Measurements from ENCODE around the gene MALT1. TPM values are rescaled to one million over a fixed set of nuclear protein-coding genes. Genes with fewer than 3 reads are reported as not detected.
A peak's percentile ranks its signal among the peaks of the same experiment; 100 is the strongest.
"Not testable (repeated sequence)": the region's sequence is repeated elsewhere in the genome, so short reads cannot be mapped to it uniquely, and the experiment has no call there.

MALT1 gene
- total RNA-seq, 1 donor from 2014 or later, result 28.4 TPM

GRCh38 chr18:58772161-58772560, 100.9 kb downstream of the MALT1 start:
- Histone ChIP-seq H3K27ac (no peak overlapping the region), H3K36me3 (no peaks in the 10 kb centered on the region), H3K4me1 (peaks cover 7% of the 10 kb centered on the region), H3K9me3 (ENCODE audit: low read depth) (no peaks in the 10 kb centered on the region), H3F3A (ENCODE audit: low read depth) (peaks cover 2% of the 10 kb centered on the region), H3K4me3 (no peak overlapping the region), H3K79me2 (ENCODE audit: low read depth) (no peaks in the 10 kb centered on the region), H4K20me1 (ENCODE audit: low read depth) (no peaks in the 10 kb centered on the region), H2AFZ (replicated peaks) (no peak overlapping the region), H3K9ac (no peak overlapping the region), H3K27me3 (peaks cover 21% of the 10 kb centered on the region), H3K4me2 (no peak overlapping the region)
- no peak overlapping the region for H3K27ac Mint-ChIP-seq
- H3K27me3 Mint-ChIP-seq (ENCODE audit: insufficient read depth, low read depth), result peaks cover 12% of the 10 kb centered on the region
- no peak overlapping the region for H3K4me3 Mint-ChIP-seq
- no peak for TF ChIP-seq EZH2phosphoT487 (IDR thresholded peaks at IDR 0.05)
- TF ChIP-seq EZH2 (IDR thresholded peaks at IDR 0.05), result no peak
- TF ChIP-seq, protein P1, sequence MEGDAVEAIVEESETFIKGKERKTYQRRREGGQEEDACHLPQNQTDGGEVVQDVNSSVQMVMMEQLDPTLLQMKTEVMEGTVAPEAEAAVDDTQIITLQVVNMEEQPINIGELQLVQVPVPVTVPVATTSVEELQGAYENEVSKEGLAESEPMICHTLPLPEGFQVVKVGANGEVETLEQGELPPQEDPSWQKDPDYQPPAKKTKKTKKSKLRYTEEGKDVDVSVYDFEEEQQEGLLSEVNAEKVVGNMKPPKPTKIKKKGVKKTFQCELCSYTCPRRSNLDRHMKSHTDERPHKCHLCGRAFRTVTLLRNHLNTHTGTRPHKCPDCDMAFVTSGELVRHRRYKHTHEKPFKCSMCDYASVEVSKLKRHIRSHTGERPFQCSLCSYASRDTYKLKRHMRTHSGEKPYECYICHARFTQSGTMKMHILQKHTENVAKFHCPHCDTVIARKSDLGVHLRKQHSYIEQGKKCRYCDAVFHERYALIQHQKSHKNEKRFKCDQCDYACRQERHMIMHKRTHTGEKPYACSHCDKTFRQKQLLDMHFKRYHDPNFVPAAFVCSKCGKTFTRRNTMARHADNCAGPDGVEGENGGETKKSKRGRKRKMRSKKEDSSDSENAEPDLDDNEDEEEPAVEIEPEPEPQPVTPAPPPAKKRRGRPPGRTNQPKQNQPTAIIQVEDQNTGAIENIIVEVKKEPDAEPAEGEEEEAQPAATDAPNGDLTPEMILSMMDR (IDR thresholded peaks at IDR 0.05), result no peak
- H3K4me1 Mint-ChIP-seq, result peaks cover 32% of the 10 kb centered on the region
- DNase-seq (ENCODE audit: low spot score), result no peak
- H3K9me3 Mint-ChIP-seq, result peaks cover 3% of the 10 kb centered on the region
- no peaks in the 10 kb centered on the region for H3K36me3 Mint-ChIP-seq

- Histone ChIP-seq H3K79me2 (ENCODE audit: low read depth) (no peaks in the 10 kb centered on the region), H3K9ac (no peak overlapping the region), H3K27ac (no peak overlapping the region), H3F3A (ENCODE audit: low read depth) (no peaks in the 10 kb centered on the region), H2AFZ (replicated peaks) (peak overlapping the region; percentile 15), H4K20me1 (ENCODE audit: low read depth) (no peaks in the 10 kb centered on the region), H3K4me3 (no peak overlapping the region), H3K36me3 (no peaks in the 10 kb centered on the region), H3K27me3 (no peaks in the 10 kb centered on the region), H3K4me1 (no peaks in the 10 kb centered on the region), H3K4me2 (no peak overlapping the region), H3K9me3 (ENCODE audit: low read depth) (no peaks in the 10 kb centered on the region)
- peaks cover 18% of the 10 kb centered on the region for H3K4me1 Mint-ChIP-seq
- peak overlapping the region; percentile 65 for H3K27ac Mint-ChIP-seq
- H3K9me3 Mint-ChIP-seq, result peaks cover 3% of the 10 kb centered on the region
- peaks cover 13% of the 10 kb centered on the region for H3K27me3 Mint-ChIP-seq (ENCODE audit: insufficient read depth, low read depth)
- no peak for TF ChIP-seq EZH2phosphoT487 (IDR thresholded peaks at IDR 0.05)
- no peak overlapping the region for H3K4me3 Mint-ChIP-seq
- H3K36me3 Mint-ChIP-seq, result no peaks in the 10 kb centered on the region
- no peak for DNase-seq (ENCODE audit: low spot score)
These were observed 104.8 kb downstream of the MALT1 start for GRCh38 chr18:58776084-58776483.

GRCh38 chr18:58776541-58776940, 105.3 kb downstream of the MALT1 start:
- not testable (repeated sequence) for H2AFZ ChIP-seq (replicated peaks); H3K36me3 Mint-ChIP-seq; H4K20me1 ChIP-seq (ENCODE audit: low read depth); H3F3A ChIP-seq (ENCODE audit: low read depth); DNase-seq (ENCODE audit: low spot score); H3K27ac ChIP-seq; H3K4me2 ChIP-seq; H3K27me3 ChIP-seq; H3K4me3 ChIP-seq; H3K9me3 Mint-ChIP-seq; H3K4me1 ChIP-seq; H3K36me3 ChIP-seq; H3K79me2 ChIP-seq (ENCODE audit: low read depth); H3K4me3 Mint-ChIP-seq; H3K9ac ChIP-seq; H3K9me3 ChIP-seq (ENCODE audit: low read depth)
- peaks cover 13% of the 10 kb centered on the region for H3K27me3 Mint-ChIP-seq (ENCODE audit: insufficient read depth, low read depth)
- peak overlapping the region; percentile 65 for H3K27ac Mint-ChIP-seq
- H3K4me1 Mint-ChIP-seq, result peaks cover 22% of the 10 kb centered on the region

GRCh38 chr18:58777471-58777870, 106.2 kb downstream of the MALT1 start:
- H3K27me3 ChIP-seq, result no peaks in the 10 kb centered on the region
- no peak for TF ChIP-seq EZH2 (IDR thresholded peaks at IDR 0.05)
- TF ChIP-seq, protein P1 (IDR thresholded peaks at IDR 0.05), result no peak
- no peak overlapping the region for H2AFZ ChIP-seq (replicated peaks)
- no peak overlapping the region for H3K27ac ChIP-seq
- no peak for DNase-seq (ENCODE audit: low spot score)
- H3K9me3 ChIP-seq (ENCODE audit: low read depth), result no peaks in the 10 kb centered on the region
- peaks cover 26% of the 10 kb centered on the region for H3K4me1 Mint-ChIP-seq
- H3K36me3 Mint-ChIP-seq, result no peaks in the 10 kb centered on the region
- H4K20me1 ChIP-seq (ENCODE audit: low read depth), result no peaks in the 10 kb centered on the region
- H3K4me3 Mint-ChIP-seq, result no peak overlapping the region
- no peak overlapping the region for H3K9ac ChIP-seq
- no peaks in the 10 kb centered on the region for H3K36me3 ChIP-seq
- peaks cover 1% of the 10 kb centered on the region for H3K9me3 Mint-ChIP-seq
- peaks cover 13% of the 10 kb centered on the region for H3K27me3 Mint-ChIP-seq (ENCODE audit: insufficient read depth, low read depth)
- H3K4me3 ChIP-seq, result no peak overlapping the region
- no peak overlapping the region for H3K27ac Mint-ChIP-seq
- H3K79me2 ChIP-seq (ENCODE audit: low read depth), result no peaks in the 10 kb centered on the region
- H3K4me1 ChIP-seq, result no peaks in the 10 kb centered on the region
- no peak overlapping the region for H3K4me2 ChIP-seq
- no peaks in the 10 kb centered on the region for H3F3A ChIP-seq (ENCODE audit: low read depth)
